CD14-positive monocyte (primary cell): Measurements from ENCODE around the gene NCKAP1. TPM values are rescaled to one million over a fixed set of nuclear protein-coding genes. Genes with fewer than 3 reads are reported as not detected.

Experiments
- DNase-seq, 3 donors: peaks; one replicate each; pipeline ENCODE4 v3.0.0-alpha.2; 2011 to 2022
- H2AFZ ChIP-seq: 2 replicates; pipeline ENCODE4 v1.6.0; 2012; ENCODE audit warnings: mild to moderate bottlenecking, low read depth, low read length, inconsistent platforms; ENCODE audit not compliant: insufficient read depth, poor library complexity, severe bottlenecking
- H3K27ac ChIP-seq, 2 donors: 1 replicate in 1 of 2; 2 replicates in 1 of 2; pipeline ENCODE4 v1.5.1; 2012 to 2013; ENCODE audit warnings: low read length in 2 of 2, control low read depth in 1 of 2, inconsistent platforms in 1 of 2, low read depth in 1 of 2, mild to moderate bottlenecking in 1 of 2
- H3K27me3 ChIP-seq, 2 donors: one replicate each; pipeline versions ENCODE4 v1.6.0 to v1.6.1; 2011 to 2013; ENCODE audit warnings: low read length in 2 of 2; ENCODE audit not compliant: control insufficient read depth in 2 of 2, insufficient read depth in 2 of 2
- H3K36me3 ChIP-seq, 2 donors: replicated peaks in 1 of 2; 1 replicate in 1 of 2; 2 replicates in 1 of 2; pipeline versions ENCODE4 v1.5.1 to v1.6.1; 2012 to 2013; ENCODE audit warnings: low read length in 2 of 2, control low read depth in 1 of 2, inconsistent platforms in 1 of 2, mild to moderate bottlenecking in 1 of 2; ENCODE audit not compliant: insufficient read depth in 2 of 2, control insufficient read depth in 1 of 2
- H3K4me1 ChIP-seq, 2 donors: 1 replicate in 1 of 2; 2 replicates in 1 of 2; pipeline versions ENCODE4 v1.5.1 to v1.6.1; 2012 to 2013; ENCODE audit warnings: low read length in 2 of 2, control low read depth in 1 of 2, inconsistent platforms in 1 of 2, mild to moderate bottlenecking in 1 of 2, moderate library complexity in 1 of 2; ENCODE audit not compliant: insufficient read depth in 2 of 2, control insufficient read depth in 1 of 2
- H3K4me2 ChIP-seq: replicated peaks from 2 replicates; pipeline ENCODE3; 2012; ENCODE audit warnings: low read length, moderate library complexity, mild to moderate bottlenecking; ENCODE audit not compliant: poor library complexity, severe bottlenecking; ENCODE audit errors: extremely low read depth
- H3K4me3 ChIP-seq, 3 experiments: fragments of 200-600 bp in 1 of 3; sonication (generic) in 1 of 3; replicated peaks in 1 of 3; 1 replicate in 2 of 3; 2 replicates in 1 of 3; pipeline ENCODE4 v1.5.1; 2011 to 2013; ENCODE audit warnings: low read length in 3 of 3, mild to moderate bottlenecking in 3 of 3, control low read depth in 2 of 3, low read depth in 2 of 3, inconsistent platforms in 1 of 3, moderate library complexity in 1 of 3
- H3K79me2 ChIP-seq: 2 replicates; pipeline ENCODE4 v1.6.0; 2012; ENCODE audit warnings: mild to moderate bottlenecking, control low read depth, inconsistent platforms, low read length, moderate library complexity; ENCODE audit not compliant: insufficient read depth
- H3K9ac ChIP-seq: 2 replicates; pipeline ENCODE4 v1.6.0; 2017; ENCODE audit warnings: low read length, mild to moderate bottlenecking; ENCODE audit not compliant: insufficient read depth, poor library complexity, severe bottlenecking
- H3K9me3 ChIP-seq, 2 donors: replicated peaks in 1 of 2; 1 replicate in 1 of 2; 2 replicates in 1 of 2; pipeline versions ENCODE4 v1.5.1 to v1.6.1; 2012 to 2013; ENCODE audit warnings: low read length in 2 of 2, control low read depth in 1 of 2; ENCODE audit not compliant: control insufficient read depth in 1 of 2, insufficient read depth in 1 of 2
- H4K20me1 ChIP-seq: 2 replicates; pipeline ENCODE4 v1.6.0; 2012; ENCODE audit warnings: mild to moderate bottlenecking, low read length, control low read depth, moderate library complexity; ENCODE audit not compliant: insufficient read depth
- H3K27ac Mint-ChIP-seq, 7 donors: one replicate each; pipeline ENCODE4 v1.8.0; 2020; ENCODE audit warnings: mild to moderate bottlenecking in 7 of 7, mixed read lengths in 7 of 7, moderate library complexity in 6 of 7, inconsistent platforms in 2 of 7
- H3K27me3 Mint-ChIP-seq, 3 donors: one replicate each; pipeline ENCODE4 v1.8.0; 2021 to 2022; ENCODE audit warnings: low read depth in 3 of 3, mild to moderate bottlenecking in 3 of 3, mixed read lengths in 3 of 3, moderate library complexity in 3 of 3, inconsistent platforms in 1 of 3
- H3K36me3 Mint-ChIP-seq, 2 donors: one replicate each; pipeline ENCODE4 v1.8.0; 2020; ENCODE audit warnings: mixed read lengths in 2 of 2, inconsistent platforms in 1 of 2, mild to moderate bottlenecking in 1 of 2
- H3K4me1 Mint-ChIP-seq: one replicate; pipeline ENCODE4 v1.8.0; 2020; ENCODE audit warnings: mild to moderate bottlenecking, mixed read lengths
- H3K4me3 Mint-ChIP-seq, 2 donors: one replicate each; pipeline ENCODE4 v1.8.0; 2020; ENCODE audit warnings: mild to moderate bottlenecking in 2 of 2, mixed read lengths in 2 of 2, moderate library complexity in 1 of 2
- H3K9me3 Mint-ChIP-seq, 7 donors: one replicate each; pipeline ENCODE4 v1.8.0; 2020 to 2022; ENCODE audit warnings: mixed read lengths in 7 of 7, mild to moderate bottlenecking in 6 of 7, moderate library complexity in 6 of 7, inconsistent platforms in 2 of 7
- WGBS: methylation state at CpG from one replicate; pipeline ENCODE4 v1.1.5; 2013; ENCODE audit warnings: missing lambda C conversion rate; ENCODE audit not compliant: insufficient coverage; 5-methylcytosine and 5-hydroxymethylcytosine counted together
- intact Hi-C, 2 donors: fragments of 100-400 bp; cut with micrococcal nuclease; formaldehyde crosslinking; loops; one replicate each; pipeline versions ENCODE4 v1.15.0 to v1.15.1; 2023
- polyA plus RNA-seq, 3 donors: library from polyadenylated mRNA; depleted of rRNA in 1 of 3; unstranded in 2 of 3; stranded (reverse) in 1 of 3; fragments of 300-500 nt in 2 of 3; fragments of >200 nt in 1 of 3; fragmentation: Illumina TruSeq in 2 of 3; gene quantifications; 1 replicate in 2 of 3; 2 replicates in 1 of 3; pipeline ENCODE4 v1.2.3, GENCODE V29; 2012 to 2021
- small RNA-seq: library from RNA; depleted of rRNA; stranded (forward); fragments of <200 nt; gene quantifications from one replicate; pipeline ENCODE3, GENCODE V24; 2012; ENCODE audit warnings: low read depth; ENCODE audit not compliant: insufficient read length
- TF ChIP-seq, protein P1 (sequence below): fragments of 200-600 bp; IDR thresholded peaks from one replicate; pipeline ENCODE4 v1.8.0; 2022; ENCODE audit warnings: antibody characterized with exemption, mild to moderate bottlenecking

The NCKAP1 gene
- polyA plus RNA-seq, 3 donors = 0.01 TPM; not detected in 2

- H3K4me1 Mint-ChIP-seq = no peaks in the 10 kb centered on the region
- H4K20me1 ChIP-seq = no peaks in the 10 kb centered on the region
- no peak overlapping the region for H3K4me2 ChIP-seq
- H3K27me3 ChIP-seq = peaks cover 18 to 20% of the 10 kb centered on the region in 2 donors
- H3K4me1 ChIP-seq = no peaks in the 10 kb centered on the region
- no peak overlapping the region for H3K4me3 ChIP-seq
- intact Hi-C loops = no loop called here
- no peak overlapping the region for H3K27ac Mint-ChIP-seq
- TF ChIP-seq, protein P1, sequence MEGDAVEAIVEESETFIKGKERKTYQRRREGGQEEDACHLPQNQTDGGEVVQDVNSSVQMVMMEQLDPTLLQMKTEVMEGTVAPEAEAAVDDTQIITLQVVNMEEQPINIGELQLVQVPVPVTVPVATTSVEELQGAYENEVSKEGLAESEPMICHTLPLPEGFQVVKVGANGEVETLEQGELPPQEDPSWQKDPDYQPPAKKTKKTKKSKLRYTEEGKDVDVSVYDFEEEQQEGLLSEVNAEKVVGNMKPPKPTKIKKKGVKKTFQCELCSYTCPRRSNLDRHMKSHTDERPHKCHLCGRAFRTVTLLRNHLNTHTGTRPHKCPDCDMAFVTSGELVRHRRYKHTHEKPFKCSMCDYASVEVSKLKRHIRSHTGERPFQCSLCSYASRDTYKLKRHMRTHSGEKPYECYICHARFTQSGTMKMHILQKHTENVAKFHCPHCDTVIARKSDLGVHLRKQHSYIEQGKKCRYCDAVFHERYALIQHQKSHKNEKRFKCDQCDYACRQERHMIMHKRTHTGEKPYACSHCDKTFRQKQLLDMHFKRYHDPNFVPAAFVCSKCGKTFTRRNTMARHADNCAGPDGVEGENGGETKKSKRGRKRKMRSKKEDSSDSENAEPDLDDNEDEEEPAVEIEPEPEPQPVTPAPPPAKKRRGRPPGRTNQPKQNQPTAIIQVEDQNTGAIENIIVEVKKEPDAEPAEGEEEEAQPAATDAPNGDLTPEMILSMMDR = no peak
- H3K9me3 ChIP-seq = peaks cover under 1 to 3% of the 10 kb centered on the region in 2 donors
- no peak overlapping the region for H3K9ac ChIP-seq
- H2AFZ ChIP-seq = no peak overlapping the region
- peaks cover 0 to 9% (median 1%) of the 10 kb centered on the region in 7 donors for H3K9me3 Mint-ChIP-seq
- no peaks in the 10 kb centered on the region for H3K79me2 ChIP-seq
- peaks cover 0 to 2% of the 10 kb centered on the region in 2 donors for H3K36me3 Mint-ChIP-seq
- peaks cover 19 to 21% (median 20%) of the 10 kb centered on the region in 3 donors for H3K27me3 Mint-ChIP-seq
- H3K36me3 ChIP-seq = no peaks in the 10 kb centered on the region
- DNase-seq = no peak
- H3K4me3 Mint-ChIP-seq = no peak overlapping the region
- no CpG with 5 or more reads among the region's 2 CpGs for WGBS
- H3K27ac ChIP-seq = no peak overlapping the region
These were observed 177.4 kb downstream of the NCKAP1 start for GRCh38 chr2:182860858-182861257.

Small RNA genes lying within 50 kb of the gene (small RNA-seq; reads per million reads assigned to genes)
- gene RF00019 (not detected), gene RF00599 (not detected), gene RNU6-1122P (not detected)

Other genes with a start within 250 kb of the NCKAP1 start
- not detected for gene FRZB, start 171.8 kb downstream of the NCKAP1 start, polyA plus RNA-seq
- gene DUSP19, start 40.3 kb upstream of the NCKAP1 start, polyA plus RNA-seq = under 1 TPM; 0.13 to 0.30 (median 0.25) TPM
- gene NUP35, start 86.0 kb upstream of the NCKAP1 start, polyA plus RNA-seq = 1 to 10 TPM; 1.5 to 4.7 (median 2.0) TPM